Suprapubic skin (tissue), 4 donors: ENCODE data around the gene SEMA3A.
"Not testable (repeated sequence)": the region's sequence is repeated elsewhere in the genome, so short reads cannot be mapped to it uniquely, and the experiment has no call there.

Experiments used
- CTCF ChIP-seq, 2 donors: fragments of 200-600 bp in 1 of 2; fragments of 450-650 bp in 1 of 2; sonication (generic) in 1 of 2; IDR thresholded peaks; one replicate each; pipeline ENCODE4 v1.5.1; 2016 to 2019; ENCODE audit warnings: antibody characterized with exemption in 2 of 2, mild to moderate bottlenecking in 1 of 2, moderate library complexity in 1 of 2
- EP300 ChIP-seq: sonication (generic); formaldehyde crosslinking; IDR thresholded peaks from one replicate; pipeline ENCODE4 v1.6.1; 2017; ENCODE audit warnings: antibody characterized with exemption
- POLR2A ChIP-seq, 2 donors: fragments of 450-650 bp; IDR thresholded peaks; one replicate each; pipeline ENCODE4 v1.6.1; 2017; ENCODE audit warnings: antibody characterized with exemption in 2 of 2, mild to moderate bottlenecking in 2 of 2, moderate library complexity in 2 of 2
- POLR2AphosphoS5 ChIP-seq, 3 donors: sonication (generic); formaldehyde crosslinking; IDR thresholded peaks; one replicate each; pipeline ENCODE4 v1.6.1; 2017; ENCODE audit warnings: antibody characterized with exemption in 3 of 3

- TF ChIP-seq CTCF (IDR thresholded peaks at IDR 0.05); POLR2AphosphoS5 (IDR thresholded peaks at IDR 0.05); POLR2A (IDR thresholded peaks at IDR 0.05); EP300: not testable (repeated sequence)
Observed at GRCh38 chr7:84150370-84150769, 44.2 kb downstream of the SEMA3A start.
